GM12801 (cell line): ENCODE data around the gene RBM45.

Experiments used
- TF ChIP-seq, protein P1 (sequence below): IDR thresholded peaks from one replicate; pipeline ENCODE4 v1.5.1; 2011; ENCODE audit warnings: control low read depth; ENCODE audit not compliant: insufficient read length; ENCODE audit errors: extremely low read depth

The RBM45 gene

DNA sequence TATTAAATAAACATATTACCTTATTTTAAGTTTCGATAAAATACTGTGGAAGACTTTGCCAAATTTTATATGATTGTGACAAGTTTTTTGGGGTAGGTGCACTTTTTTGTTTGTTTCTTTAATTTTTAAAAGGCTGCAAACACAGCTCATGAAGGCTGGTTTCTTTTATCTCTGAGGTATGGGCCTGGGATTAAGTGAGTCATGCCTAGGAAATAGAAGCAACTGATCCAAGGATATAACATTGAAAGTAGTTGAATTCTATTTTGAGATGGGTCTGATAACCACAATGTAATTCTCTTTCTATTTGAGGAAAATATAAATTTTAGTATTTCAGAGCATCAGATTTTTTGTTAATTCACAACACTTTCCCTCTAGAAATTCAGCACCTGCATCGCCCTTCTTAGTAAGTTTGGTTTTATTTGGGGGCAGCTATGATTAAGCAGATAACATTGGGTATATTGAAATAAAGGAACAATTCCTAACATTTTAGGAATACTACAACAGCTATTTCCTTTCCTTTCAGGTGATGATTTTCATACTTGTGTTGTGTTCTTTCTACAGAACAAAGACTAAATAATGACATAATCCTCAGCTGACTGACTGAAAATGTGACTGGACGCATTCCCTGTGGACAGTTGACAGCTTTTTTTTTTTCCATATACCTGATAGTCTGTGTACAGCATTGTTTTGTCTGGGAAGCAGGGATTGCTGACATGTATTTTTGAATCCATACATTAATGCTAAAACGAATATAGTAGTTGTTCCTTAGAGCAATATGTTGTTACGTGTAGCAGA is 16.8 kb downstream of the RBM45 start:
- TF ChIP-seq, protein P1, sequence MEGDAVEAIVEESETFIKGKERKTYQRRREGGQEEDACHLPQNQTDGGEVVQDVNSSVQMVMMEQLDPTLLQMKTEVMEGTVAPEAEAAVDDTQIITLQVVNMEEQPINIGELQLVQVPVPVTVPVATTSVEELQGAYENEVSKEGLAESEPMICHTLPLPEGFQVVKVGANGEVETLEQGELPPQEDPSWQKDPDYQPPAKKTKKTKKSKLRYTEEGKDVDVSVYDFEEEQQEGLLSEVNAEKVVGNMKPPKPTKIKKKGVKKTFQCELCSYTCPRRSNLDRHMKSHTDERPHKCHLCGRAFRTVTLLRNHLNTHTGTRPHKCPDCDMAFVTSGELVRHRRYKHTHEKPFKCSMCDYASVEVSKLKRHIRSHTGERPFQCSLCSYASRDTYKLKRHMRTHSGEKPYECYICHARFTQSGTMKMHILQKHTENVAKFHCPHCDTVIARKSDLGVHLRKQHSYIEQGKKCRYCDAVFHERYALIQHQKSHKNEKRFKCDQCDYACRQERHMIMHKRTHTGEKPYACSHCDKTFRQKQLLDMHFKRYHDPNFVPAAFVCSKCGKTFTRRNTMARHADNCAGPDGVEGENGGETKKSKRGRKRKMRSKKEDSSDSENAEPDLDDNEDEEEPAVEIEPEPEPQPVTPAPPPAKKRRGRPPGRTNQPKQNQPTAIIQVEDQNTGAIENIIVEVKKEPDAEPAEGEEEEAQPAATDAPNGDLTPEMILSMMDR, result no peak

DNA sequence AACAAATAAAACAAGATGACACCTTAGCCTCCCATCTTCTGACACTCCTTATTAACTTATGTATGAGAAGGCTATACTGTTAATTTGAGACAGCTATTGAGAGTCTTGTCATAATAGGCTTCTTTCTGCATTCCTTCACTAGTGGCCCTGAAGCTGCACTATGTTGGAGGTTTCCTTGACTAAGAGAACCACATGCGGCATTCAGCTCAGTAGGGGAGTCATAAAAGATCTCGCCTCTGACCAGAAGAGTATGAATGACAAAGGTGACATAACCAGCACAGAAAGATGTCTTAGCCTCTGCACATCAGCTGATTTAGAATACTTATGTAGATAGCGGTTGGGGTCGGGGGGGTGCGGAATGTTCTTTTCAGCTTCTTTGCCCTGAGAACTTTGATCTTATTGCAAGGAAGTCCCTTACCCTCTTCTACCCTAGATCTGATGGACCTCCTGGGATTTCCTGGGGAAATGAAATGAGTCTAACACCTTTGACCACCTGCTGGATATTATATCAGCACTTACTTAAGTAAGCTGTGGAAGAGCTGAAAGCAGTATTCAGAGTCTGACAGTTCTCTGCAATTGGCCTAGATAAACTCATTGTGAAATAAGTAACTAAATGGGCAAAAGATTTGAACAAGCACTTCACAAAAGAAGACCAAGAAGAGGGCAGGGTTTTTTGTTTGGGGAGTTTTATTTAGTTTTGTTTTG is 24.2 kb downstream of the RBM45 start:
- TF ChIP-seq, protein P1, result no peak

- TF ChIP-seq, protein P1, result no peak
Observed at GRCh38 chr2:178142274-178143065, 30.2 kb downstream of the RBM45 start.

DNA sequence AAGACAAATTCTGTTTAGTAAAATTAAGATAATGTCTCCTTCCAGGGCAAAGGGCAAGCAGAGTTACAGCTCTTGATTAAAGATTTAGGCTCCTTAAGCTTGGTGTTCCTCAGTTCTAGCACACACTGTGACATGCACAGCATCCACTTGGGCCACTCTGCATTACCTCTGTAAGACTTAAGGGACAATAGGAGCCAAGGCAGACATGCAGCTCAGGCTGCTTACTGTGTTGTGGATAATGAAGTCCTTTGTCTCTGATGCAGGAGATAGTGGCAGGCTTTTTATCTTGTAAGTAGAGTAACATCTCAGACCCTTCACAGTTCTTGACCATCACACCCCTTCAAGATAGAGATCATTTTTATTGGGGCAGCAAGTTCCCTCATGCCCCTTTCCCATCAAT is 31.2 kb downstream of the RBM45 start:
- TF ChIP-seq, protein P1, result no peak

DNA sequence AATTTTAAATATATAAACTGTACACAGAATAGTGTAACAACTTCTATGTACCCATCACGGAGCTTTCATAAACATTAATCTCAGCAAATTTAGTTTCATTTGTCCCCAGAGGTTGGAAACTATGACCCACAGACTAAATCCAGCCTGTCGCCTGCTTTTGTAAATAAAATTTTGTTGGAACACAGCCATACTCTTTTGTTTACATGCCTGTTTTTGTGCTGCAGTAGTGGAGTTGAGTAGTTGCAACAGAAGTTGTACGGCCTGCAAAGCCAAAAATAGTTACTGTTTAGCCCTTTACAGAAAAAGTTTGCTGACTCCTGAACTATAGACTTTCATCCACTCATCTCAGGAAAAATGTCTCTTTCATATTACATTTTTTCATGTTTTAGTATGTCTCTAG is 39.8 kb downstream of the RBM45 start:
- TF ChIP-seq, protein P1, result no peak

DNA sequence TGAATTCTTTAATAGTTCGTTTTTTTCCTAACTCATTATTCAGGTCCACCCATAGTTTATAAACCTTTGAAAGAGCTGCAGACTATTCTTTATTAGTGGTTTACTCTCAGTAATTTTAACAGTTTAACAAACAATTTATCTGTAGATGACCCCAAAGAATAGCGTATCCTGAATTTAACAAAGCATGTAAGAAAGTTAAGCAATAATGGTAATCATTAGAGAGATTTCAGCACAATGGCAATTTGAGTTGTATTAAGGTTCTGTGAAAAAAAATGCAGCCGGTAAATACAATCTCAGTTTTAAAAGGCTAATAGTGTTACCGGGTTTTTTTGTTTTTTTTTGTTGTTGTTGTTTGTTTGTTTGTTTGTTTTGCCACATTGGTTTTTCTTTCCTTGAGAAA is 40.3 kb downstream of the RBM45 start:
- TF ChIP-seq, protein P1, result no peak

GRCh38 chr2:178152977-178153376 is 40.7 kb downstream of the RBM45 start:
- TF ChIP-seq, protein P1, result no peak
